IPS DF 6.9 (cell line): ENCODE measurements around the gene TLX3.
A peak's percentile ranks its signal among the peaks of the same experiment; 100 is the strongest.

Source experiments
- DNase-seq: peaks from one replicate; pipeline ENCODE4 v3.0.0-alpha.2; 2013; ENCODE audit warnings: low read depth, low spot score
- H3K27ac ChIP-seq: one replicate; pipeline ENCODE4 v1.5.1; 2013; ENCODE audit warnings: low read length, control low read depth
- H3K27me3 ChIP-seq: 2 replicates; pipeline ENCODE4 v1.6.1; 2013; ENCODE audit warnings: mild to moderate bottlenecking, low read length; ENCODE audit not compliant: control insufficient read depth, insufficient read depth
- H3K36me3 ChIP-seq: 2 replicates; pipeline ENCODE4 v1.6.1; 2013; ENCODE audit warnings: low read length; ENCODE audit not compliant: control insufficient read depth, insufficient read depth
- H3K4me1 ChIP-seq: 2 replicates; pipeline ENCODE4 v1.6.1; 2013; ENCODE audit warnings: low read length; ENCODE audit not compliant: control insufficient read depth, insufficient read depth
- H3K4me3 ChIP-seq: 2 replicates; pipeline ENCODE4 v1.5.1; 2013; ENCODE audit warnings: mild to moderate bottlenecking, low read length
- H3K9me3 ChIP-seq: 2 replicates; pipeline ENCODE4 v1.6.1; 2013; ENCODE audit warnings: low read length, inconsistent platforms; ENCODE audit not compliant: control insufficient read depth, insufficient read depth
- WGBS: extraction: QIAGEN DNeasy Blood & Tissue Kit; methylation state at CpG from one replicate; pipeline ENCODE4 v1.1.7; 2013; ENCODE audit warnings: mixed read lengths, missing lambda C conversion rate; ENCODE audit not compliant: insufficient read length, insufficient coverage; 5-methylcytosine and 5-hydroxymethylcytosine counted together

TLX3 gene

DNA sequence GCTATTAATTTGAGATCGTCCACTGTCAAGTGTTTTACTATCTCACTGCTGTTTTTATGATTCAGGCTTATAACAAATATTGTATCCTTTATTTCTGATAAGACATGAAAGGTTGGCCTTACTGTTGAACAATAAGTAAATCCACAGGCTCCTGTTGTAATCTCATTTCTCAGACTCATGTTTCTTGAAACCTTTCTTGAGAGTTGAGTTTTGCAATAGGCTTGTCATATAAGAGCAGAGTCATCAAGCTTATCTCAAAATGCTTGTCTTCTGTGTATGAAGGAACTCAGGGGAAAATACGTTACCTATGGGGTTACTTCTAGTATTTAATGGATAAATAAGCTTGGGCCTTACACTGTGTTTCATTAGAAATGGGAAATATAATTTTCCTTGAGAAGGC lies 9.2 kb upstream of the TLX3 start:
- WGBS: no CpG with 5 or more reads among the region's 2 CpGs
- Histone ChIP-seq H3K9me3 (no peaks in the 10 kb centered on the region), H3K27me3 (peaks cover 16% of the 10 kb centered on the region), H3K4me3 (no peak overlapping the region), H3K36me3 (no peaks in the 10 kb centered on the region), H3K4me1 (no peaks in the 10 kb centered on the region), H3K27ac (no peak overlapping the region)
- no peak for DNase-seq

DNA sequence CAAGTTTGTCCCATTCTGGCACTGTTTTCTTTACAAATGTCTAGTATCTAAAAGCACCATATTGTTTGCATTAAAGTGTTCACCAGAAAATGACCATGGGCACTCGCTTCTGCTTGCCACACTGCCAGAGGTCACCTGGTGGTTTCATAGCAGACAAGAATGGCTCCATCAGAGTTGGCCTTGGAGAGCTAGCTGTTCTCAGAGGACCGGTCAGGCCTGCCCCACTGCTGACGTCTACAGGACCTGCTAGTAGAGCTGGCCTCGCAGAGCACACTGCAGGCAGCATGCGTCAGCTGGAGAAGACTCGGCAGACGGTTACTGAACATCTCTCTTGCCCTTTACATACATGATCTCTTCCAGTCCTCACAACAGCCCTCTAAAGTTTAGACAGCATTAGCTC lies 8.7 kb upstream of the TLX3 start:
- peaks cover 21% of the 10 kb centered on the region for H3K27me3 ChIP-seq
- WGBS: no CpG with 5 or more reads among the region's 7 CpGs

DNA sequence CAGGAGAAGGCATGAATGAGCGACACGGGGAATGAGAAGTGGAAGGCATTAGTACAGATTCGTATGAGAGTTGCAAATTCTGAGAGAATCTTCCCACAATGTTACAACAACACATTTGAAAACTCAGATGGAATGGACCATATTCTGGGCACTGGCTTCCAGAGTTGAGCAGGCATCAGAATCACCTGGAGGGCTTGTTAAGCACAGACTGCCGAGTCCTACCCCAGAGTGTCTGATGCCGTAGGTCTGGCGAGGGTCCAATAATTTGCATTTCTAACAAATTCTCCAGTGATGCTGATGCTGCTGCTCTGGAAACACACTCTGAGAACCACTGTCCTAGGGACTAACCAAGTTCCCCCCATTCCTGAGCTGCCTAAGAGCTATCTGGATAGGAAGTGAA lies 2.9 kb upstream of the TLX3 start:
- no peak for DNase-seq
- H3K27ac ChIP-seq: no peak overlapping the region
- H3K4me1 ChIP-seq: peaks cover 5% of the 10 kb centered on the region
- H3K9me3 ChIP-seq: no peaks in the 10 kb centered on the region
- no peak overlapping the region for H3K4me3 ChIP-seq
- peaks cover 75% of the 10 kb centered on the region for H3K27me3 ChIP-seq
- WGBS: no CpG with 5 or more reads among the region's 6 CpGs
- no peaks in the 10 kb centered on the region for H3K36me3 ChIP-seq

More for the DNA sequence above, 8.7 kb upstream of the TLX3 start:
- no peak overlapping the region for H3K27ac ChIP-seq
- H3K36me3 ChIP-seq: no peaks in the 10 kb centered on the region
- no peak overlapping the region for H3K4me3 ChIP-seq
- DNase-seq: no peak
- H3K4me1 ChIP-seq: no peaks in the 10 kb centered on the region
- no peaks in the 10 kb centered on the region for H3K9me3 ChIP-seq

DNA sequence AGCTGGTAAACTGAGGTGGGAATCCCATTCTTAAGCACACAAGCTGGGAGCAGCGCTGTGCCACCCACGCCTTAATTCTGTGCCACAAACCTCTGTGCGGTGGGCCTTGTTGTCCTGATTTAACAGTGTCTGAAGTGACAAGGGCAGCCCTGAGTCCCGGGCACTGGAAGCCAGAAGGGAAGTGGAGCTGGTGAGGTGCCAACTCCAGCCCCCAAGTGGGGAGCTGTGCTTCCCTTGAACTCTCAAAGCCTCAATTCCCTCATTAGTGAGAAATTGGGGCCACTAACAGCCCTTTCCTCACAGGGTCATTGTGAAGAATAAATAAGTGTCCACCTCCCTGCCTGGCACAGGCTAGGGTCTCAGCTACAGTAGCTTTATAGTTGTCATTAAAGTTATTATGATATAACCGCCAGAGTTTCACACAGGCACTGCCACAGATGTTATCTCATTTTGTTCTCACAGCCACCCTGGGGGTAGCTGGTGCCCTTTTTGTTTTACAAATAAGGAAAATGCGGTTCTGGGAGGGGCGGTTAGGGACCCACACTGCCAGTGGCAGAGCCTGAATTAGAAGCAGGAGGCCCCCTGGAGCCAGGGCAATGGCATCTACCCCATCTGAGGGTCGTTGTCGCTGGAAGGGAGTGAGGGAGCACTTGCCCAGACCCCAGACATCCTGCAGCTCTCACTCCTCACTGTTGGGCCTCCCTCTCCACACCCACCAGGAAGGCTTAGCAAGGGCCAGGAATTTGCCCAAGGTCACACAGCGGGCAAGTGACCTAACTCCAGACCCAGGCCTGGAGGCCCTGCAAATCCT lies 2.1 kb upstream of the TLX3 start:
- DNase-seq: no peak

DNA sequence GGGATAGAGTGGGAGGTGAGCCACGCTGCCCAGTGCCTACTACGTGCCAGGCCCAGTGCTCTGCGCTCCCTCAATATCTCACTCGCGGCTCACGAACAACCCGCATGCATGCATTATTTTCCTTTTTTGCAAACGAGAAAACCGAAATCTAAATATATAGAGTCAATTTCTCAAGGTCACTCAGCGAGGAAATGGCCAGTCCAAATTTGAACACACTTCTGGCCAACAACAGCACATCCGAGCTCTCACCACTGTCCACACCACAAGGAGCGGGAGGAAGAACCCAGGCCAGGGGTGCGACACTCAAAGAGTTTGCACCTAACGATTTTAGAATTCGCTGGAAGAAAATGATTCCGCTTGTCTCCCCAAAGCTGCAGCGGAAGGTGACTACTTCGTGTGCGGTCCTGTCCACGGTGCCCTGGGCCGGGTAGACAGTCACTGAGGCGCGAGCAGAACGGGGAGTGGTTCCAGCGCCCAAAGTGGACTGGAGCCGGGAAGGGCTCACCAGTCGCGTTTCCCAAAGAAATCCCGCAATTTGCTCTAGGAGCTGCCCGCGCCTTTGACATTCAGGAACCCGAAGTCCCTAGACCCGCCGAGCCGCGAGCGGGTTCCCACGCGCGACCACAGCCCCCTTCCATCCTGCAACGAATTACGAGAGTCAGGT lies 1.1 kb upstream of the TLX3 start:
- Histone ChIP-seq H3K27me3 (peaks cover 89% of the 10 kb centered on the region), H3K9me3 (no peaks in the 10 kb centered on the region), H3K36me3 (no peaks in the 10 kb centered on the region), H3K27ac (no peak overlapping the region), H3K4me1 (peaks cover 8% of the 10 kb centered on the region), H3K4me3 (no peak overlapping the region; the same call in 1 of the 2 replicates)
- no peak for DNase-seq
- no CpG with 5 or more reads among the region's 42 CpGs for WGBS

More for the DNA sequence above, 2.1 kb upstream of the TLX3 start:
- WGBS: no CpG with 5 or more reads among the region's 10 CpGs
- Histone ChIP-seq H3K36me3 (no peaks in the 10 kb centered on the region), H3K27me3 (peaks cover 81% of the 10 kb centered on the region), H3K27ac (no peak overlapping the region), H3K4me1 (peaks cover 5% of the 10 kb centered on the region), H3K4me3 (no peak overlapping the region), H3K9me3 (no peaks in the 10 kb centered on the region)

DNA sequence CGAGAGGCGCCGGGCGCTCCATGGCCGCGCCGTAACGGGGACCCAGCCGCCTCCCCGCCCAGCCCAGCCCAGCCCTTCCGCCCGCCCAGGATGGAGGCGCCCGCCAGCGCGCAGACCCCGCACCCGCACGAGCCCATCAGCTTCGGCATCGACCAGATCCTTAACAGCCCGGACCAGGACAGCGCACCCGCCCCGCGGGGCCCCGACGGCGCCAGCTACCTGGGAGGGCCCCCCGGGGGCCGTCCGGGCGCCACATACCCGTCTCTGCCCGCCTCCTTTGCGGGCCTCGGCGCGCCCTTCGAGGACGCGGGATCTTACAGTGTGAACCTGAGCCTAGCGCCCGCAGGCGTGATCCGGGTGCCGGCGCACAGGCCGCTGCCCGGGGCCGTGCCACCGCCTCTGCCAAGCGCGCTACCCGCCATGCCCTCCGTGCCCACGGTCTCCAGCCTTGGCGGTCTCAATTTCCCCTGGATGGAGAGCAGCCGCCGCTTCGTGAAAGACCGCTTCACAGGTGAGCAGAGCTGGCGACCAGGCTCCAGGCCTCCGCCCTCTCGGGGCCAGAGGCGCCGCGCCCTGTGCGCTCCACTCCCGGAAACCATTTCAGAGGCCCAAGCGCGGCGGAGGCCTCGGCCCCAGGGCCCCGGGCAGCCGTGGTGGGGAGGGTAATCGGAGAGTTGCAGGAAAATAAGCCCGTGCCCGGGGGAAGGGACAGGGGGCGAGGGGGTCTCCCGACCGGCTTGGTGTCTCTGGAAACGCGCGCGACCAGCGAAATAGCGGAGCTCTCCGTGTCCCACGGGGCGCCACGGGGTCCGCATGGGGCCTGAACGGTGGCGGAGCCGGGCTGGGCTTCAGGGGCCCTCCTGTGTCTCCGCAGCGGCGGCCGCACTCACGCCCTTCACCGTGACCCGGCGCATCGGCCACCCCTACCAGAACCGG lies 496 bp downstream of the TLX3 start:
- H3K27me3 ChIP-seq: peaks cover 95% of the 10 kb centered on the region
- no peaks in the 10 kb centered on the region for H3K36me3 ChIP-seq
- no peak for DNase-seq
- no CpG with 5 or more reads among the region's 106 CpGs for WGBS
- H3K27ac ChIP-seq: no peak overlapping the region
- no peaks in the 10 kb centered on the region for H3K9me3 ChIP-seq
- peak overlapping the region; percentile 15; the same call in 1 of the 2 replicates for H3K4me3 ChIP-seq
- peaks cover 8% of the 10 kb centered on the region for H3K4me1 ChIP-seq

DNA sequence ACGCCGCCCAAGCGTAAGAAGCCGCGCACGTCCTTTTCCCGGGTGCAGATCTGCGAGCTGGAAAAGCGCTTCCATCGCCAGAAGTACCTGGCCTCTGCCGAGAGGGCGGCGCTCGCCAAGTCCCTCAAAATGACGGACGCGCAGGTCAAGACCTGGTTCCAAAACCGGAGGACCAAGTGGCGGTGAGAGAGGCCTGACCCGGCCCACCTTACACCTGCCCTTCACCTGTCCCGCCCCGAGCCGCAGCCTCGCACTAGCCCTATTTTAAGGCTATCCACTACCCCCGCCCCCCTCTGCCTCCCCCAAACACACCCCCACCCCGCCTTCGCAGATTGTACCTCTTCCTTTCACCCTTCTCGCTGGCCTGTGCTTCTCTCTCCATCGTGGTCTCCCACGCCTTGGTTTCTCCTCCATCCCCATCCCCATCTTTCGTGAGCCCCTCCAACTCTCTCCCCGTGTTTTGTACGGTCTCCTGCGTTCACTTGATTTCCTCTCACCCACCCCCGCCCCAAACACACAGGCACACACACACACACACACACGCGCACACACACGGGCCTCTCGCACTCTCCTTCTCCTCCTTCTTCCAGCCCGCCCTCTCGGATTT lies 1.3 kb downstream of the TLX3 start:
- no CpG with 5 or more reads among the region's 41 CpGs for WGBS
- H3K27me3 ChIP-seq: peaks cover 95% of the 10 kb centered on the region
- H3K4me3 ChIP-seq: no peak overlapping the region; the same call in 1 of the 2 replicates
- no peaks in the 10 kb centered on the region for H3K9me3 ChIP-seq
- no peaks in the 10 kb centered on the region for H3K36me3 ChIP-seq
- no peak overlapping the region for H3K27ac ChIP-seq
- peaks cover 10% of the 10 kb centered on the region for H3K4me1 ChIP-seq
- no peak for DNase-seq

DNA sequence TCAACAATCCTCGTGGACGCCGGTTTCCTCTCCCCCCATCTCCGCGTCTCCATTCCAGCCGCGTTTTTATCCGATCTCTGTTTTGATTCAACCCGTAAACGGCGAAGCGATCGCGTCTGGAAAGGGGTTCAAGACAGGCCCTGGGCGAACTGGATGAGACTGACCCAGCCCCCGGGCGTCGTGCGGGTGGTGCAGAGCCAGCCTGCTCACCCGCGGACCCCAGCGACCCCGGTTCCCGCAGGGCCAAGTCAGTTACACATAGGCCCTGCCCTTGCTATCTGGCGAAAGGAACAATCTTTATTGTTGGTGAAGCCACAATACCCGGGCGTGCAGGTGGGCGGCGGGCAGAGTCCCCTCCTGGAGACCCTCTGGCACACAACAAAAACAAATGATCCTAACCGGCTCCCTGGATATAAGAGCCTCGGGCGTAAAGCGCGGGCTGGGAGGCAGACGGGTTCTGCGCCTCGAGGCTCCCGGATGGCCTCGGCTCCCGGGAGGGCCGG lies 1.8 kb downstream of the TLX3 start:
- Histone ChIP-seq H3K9me3 (no peaks in the 10 kb centered on the region), H3K4me1 (peaks cover 10% of the 10 kb centered on the region), H3K27me3 (peaks cover 95% of the 10 kb centered on the region), H3K36me3 (no peaks in the 10 kb centered on the region), H3K4me3 (no peak overlapping the region), H3K27ac (no peak overlapping the region)
- WGBS: no CpG with 5 or more reads among the region's 41 CpGs
- DNase-seq: no peak

DNA sequence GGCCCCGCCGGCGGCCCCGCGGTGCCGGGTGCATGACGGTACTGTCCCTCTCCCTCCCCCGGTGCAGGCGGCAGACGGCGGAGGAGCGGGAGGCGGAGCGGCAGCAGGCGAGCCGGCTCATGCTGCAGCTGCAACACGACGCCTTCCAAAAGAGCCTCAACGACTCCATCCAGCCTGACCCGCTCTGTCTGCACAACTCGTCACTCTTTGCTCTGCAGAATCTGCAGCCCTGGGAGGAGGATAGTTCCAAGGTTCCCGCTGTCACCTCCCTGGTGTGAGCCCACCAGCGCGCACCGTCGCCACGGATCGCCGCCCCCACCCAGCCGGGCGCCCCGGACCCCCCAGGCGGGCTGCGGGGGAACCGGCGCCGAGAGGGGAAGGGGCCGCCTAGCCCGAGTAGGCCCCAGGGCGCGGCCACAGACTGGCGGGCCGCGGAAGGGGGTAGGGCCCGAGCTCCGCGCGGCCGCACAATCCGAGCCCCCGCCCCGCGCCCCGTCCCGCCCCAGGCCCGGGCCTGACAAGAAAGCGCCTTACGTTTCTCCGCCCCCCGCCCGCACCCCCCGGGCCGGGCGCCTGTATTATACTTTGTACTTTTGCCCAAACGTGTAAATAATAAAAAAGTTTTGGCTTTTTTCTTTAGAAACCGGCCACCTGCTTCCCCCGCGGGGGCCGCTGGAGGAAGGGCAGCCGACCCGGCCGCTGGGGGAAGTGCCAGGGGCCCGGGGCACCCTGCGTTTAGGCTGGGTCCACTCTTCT lies 2.5 kb downstream of the TLX3 start:
- no peak for DNase-seq
- peaks cover 95% of the 10 kb centered on the region for H3K27me3 ChIP-seq
- no CpG with 5 or more reads among the region's 74 CpGs for WGBS
- no peak overlapping the region for H3K27ac ChIP-seq
- H3K9me3 ChIP-seq: no peaks in the 10 kb centered on the region
- peaks cover 10% of the 10 kb centered on the region for H3K4me1 ChIP-seq
- H3K4me3 ChIP-seq: no peak overlapping the region; the same call in 1 of the 2 replicates
- H3K36me3 ChIP-seq: no peaks in the 10 kb centered on the region
